HG02610 (cell line): ENCODE measurements around the gene APBB2.

Experiments used
- ATAC-seq: cut with Tn5 transposase; IDR thresholded peaks from one replicate; pipeline ENCODE4 v1.9.1; 2021; ENCODE audit warnings: mild to moderate bottlenecking, moderate library complexity; ENCODE audit not compliant: unreplicated experiment

The APBB2 gene

GRCh38 chr4:41110050-41110449 lies 104.3 kb downstream of the APBB2 start:
- ATAC-seq: no peak

- no peak for ATAC-seq
These were observed 105.9 kb downstream of the APBB2 start for GRCh38 chr4:41108481-41108880.

GRCh38 chr4:41106694-41107419 lies 107.5 kb downstream of the APBB2 start:
- no peak for ATAC-seq

GRCh38 chr4:41106081-41106480 lies 108.3 kb downstream of the APBB2 start:
- no peak for ATAC-seq

- no peak for ATAC-seq
These were observed 110.2 kb downstream of the APBB2 start for GRCh38 chr4:41104155-41104554.

GRCh38 chr4:41103657-41104056 lies 110.7 kb downstream of the APBB2 start:
- no peak for ATAC-seq

GRCh38 chr4:41102414-41103092 lies 111.8 kb downstream of the APBB2 start:
- no peak for ATAC-seq

- no peak for ATAC-seq
These were observed 116.0 kb downstream of the APBB2 start for GRCh38 chr4:41098093-41099048.

GRCh38 chr4:41095973-41096372 lies 118.4 kb downstream of the APBB2 start:
- ATAC-seq: no peak

- ATAC-seq: no peak
These were observed 119.0 kb downstream of the APBB2 start for GRCh38 chr4:41095192-41095872.

GRCh38 chr4:41092128-41092527 lies 122.2 kb downstream of the APBB2 start:
- no peak for ATAC-seq

GRCh38 chr4:41081847-41082246 lies 132.5 kb downstream of the APBB2 start:
- ATAC-seq: no peak

GRCh38 chr4:41080976-41081375 lies 133.4 kb downstream of the APBB2 start:
- ATAC-seq: no peak

- no peak for ATAC-seq
These were observed 134.3 kb downstream of the APBB2 start for GRCh38 chr4:41079881-41080560.

- no peak for ATAC-seq
These were observed 136.7 kb downstream of the APBB2 start for GRCh38 chr4:41077628-41078027.

- no peak for ATAC-seq
These were observed 137.9 kb downstream of the APBB2 start for GRCh38 chr4:41076481-41076880.

GRCh38 chr4:41074215-41074614 lies 140.1 kb downstream of the APBB2 start:
- no peak for ATAC-seq

- ATAC-seq: peak; percentile 75
These were observed 142.1 kb downstream of the APBB2 start for GRCh38 chr4:41072021-41072777.

- no peak for ATAC-seq
These were observed 143.6 kb downstream of the APBB2 start for GRCh38 chr4:41070516-41071281.
